HG02571 (cell line): Measurements from ENCODE around the gene NME2.

Source experiments
- ATAC-seq: cut with Tn5 transposase; IDR thresholded peaks from one replicate; pipeline ENCODE4 v1.9.1; 2021; ENCODE audit warnings: mild to moderate bottlenecking, moderate library complexity; ENCODE audit not compliant: unreplicated experiment

NME2 gene

GRCh38 chr17:51200295-51200694 lies 34.1 kb downstream of the NME2 start:
- ATAC-seq = no peak

- ATAC-seq = no peak
Observed at GRCh38 chr17:51200846-51201245, 34.6 kb downstream of the NME2 start.

DNA sequence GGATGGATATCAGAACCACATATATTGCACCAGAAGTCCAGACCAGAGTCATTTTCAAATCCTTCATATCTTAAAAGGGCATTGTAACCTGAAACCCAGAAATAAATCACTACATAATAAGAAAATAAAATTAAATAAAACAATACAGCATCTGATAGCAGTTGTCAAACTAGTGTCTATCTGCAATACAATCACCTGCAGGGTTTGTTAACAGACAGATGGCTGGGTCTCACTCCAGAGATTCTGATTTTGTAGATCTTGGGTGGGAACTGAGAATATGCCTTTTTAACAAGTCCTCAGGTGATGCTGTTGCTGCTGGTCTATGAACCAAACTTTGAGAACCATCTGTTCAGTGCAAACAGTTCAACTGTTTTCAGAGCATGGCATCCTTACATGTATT lies 37.6 kb downstream of the NME2 start:
- no peak for ATAC-seq

DNA sequence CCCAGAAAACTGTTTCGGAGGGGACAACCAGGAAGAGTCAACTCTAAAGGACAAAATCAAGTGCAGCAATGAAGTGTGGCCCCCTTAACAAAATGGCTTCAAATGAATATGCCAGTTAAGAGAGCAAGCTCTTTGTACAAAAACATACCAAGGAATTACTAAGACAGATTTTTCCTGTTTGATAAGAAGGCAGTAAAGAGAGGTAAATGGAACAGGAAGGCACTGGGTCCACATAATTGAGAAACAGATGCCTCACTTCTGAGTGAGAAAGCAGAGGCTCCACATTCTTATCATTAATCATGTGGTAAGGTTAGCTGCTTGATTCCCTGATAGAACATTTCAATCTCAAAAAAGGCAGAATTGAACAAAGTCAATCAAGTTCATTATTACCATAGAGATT lies 48.7 kb downstream of the NME2 start:
- ATAC-seq = no peak

DNA sequence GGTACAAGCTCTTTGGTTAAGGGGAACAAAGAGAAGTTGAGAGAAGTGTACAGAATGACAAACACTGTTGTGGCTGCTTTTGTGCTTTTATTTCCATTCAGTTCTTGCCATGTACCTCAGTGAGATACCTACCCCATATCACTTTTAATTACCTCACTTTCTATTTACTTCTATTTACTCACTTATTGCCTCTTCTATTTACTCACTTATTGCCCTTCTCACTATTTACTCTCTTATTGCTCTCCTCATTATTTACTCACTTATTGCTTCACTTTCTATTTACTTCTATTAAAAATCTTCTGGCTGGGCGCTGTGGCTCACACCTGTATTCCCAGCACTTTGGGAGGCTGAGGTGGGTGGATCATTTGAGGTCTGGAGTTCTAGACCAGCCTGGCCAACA lies 51.7 kb downstream of the NME2 start:
- no peak for ATAC-seq

GRCh38 chr17:51221322-51221721 lies 55.1 kb downstream of the NME2 start:
- ATAC-seq = no peak
